Muscle of leg (tissue), 11 donors: ENCODE data around the gene GRB14. TPM values are rescaled to one million over a fixed set of nuclear protein-coding genes. Genes with fewer than 3 reads are reported as not detected.

Experiments used
- DNase-seq: peaks from one replicate; pipeline ENCODE4 v3.0.0; 2013
- H3K27ac ChIP-seq: one replicate; pipeline ENCODE4 v1.5.1; 2013; ENCODE audit warnings: mild to moderate bottlenecking, low read length, control low read depth
- H3K27me3 ChIP-seq: one replicate; pipeline ENCODE4 v1.6.1; 2013; ENCODE audit warnings: low read length; ENCODE audit not compliant: control insufficient read depth, insufficient read depth
- H3K36me3 ChIP-seq: one replicate; pipeline ENCODE4 v1.6.1; 2013; ENCODE audit warnings: low read length; ENCODE audit not compliant: control insufficient read depth, insufficient read depth
- H3K4me1 ChIP-seq: one replicate; pipeline ENCODE4 v1.6.1; 2013; ENCODE audit warnings: low read length; ENCODE audit not compliant: control insufficient read depth, insufficient read depth
- H3K4me3 ChIP-seq: one replicate; pipeline ENCODE4 v1.5.1; 2013; ENCODE audit warnings: low read length, control low read depth
- H3K9me3 ChIP-seq: replicated peaks from 2 replicates; pipeline ENCODE4 v1.6.1; 2013; ENCODE audit warnings: low read depth, low read length; ENCODE audit not compliant: control insufficient read depth
- WGBS: methylation state at CpG from one replicate; pipeline ENCODE4 v1.1.5; 2013; ENCODE audit warnings: missing lambda C conversion rate; ENCODE audit not compliant: insufficient coverage; 5-methylcytosine and 5-hydroxymethylcytosine counted together
- polyA plus RNA-seq, 8 donors: library from polyadenylated mRNA; unstranded; fragments of 120-200 nt; gene quantifications; one replicate each; pipeline versions ENCODE4 v1.2.1 to v1.2.3, GENCODE V29; 2013; ENCODE audit warnings: inconsistent platforms in 1 of 8, low replicate concordance in 1 of 8; ENCODE audit not compliant: insufficient read length in 8 of 8, insufficient read depth in 1 of 8
- total RNA-seq: library from RNA; stranded (reverse); fragments of 120-200 nt; gene quantifications from one replicate; pipeline ENCODE4 v1.2.4, GENCODE V29; 2013

GRB14 gene
- total and polyA plus RNA-seq, 9 donors: 1.5 to 4.3 (median 2.9) TPM

- Histone ChIP-seq H3K4me3 (no peak overlapping the region), H3K4me1 (no peaks in the 10 kb centered on the region), H3K27me3 (no peaks in the 10 kb centered on the region), H3K9me3 (no peaks in the 10 kb centered on the region), H3K36me3 (no peaks in the 10 kb centered on the region), H3K27ac (no peak overlapping the region)
- WGBS: 41% methylated on average over 3 of the region's 4 CpGs
- no peak for DNase-seq
Measured at GRCh38 chr2:164593541-164593940, 27.7 kb downstream of the GRB14 start.

GRCh38 chr2:164589522-164589921, 31.8 kb downstream of the GRB14 start:
- Histone ChIP-seq H3K27me3 (no peaks in the 10 kb centered on the region), H3K4me3 (no peak overlapping the region), H3K27ac (no peak overlapping the region), H3K9me3 (no peaks in the 10 kb centered on the region), H3K36me3 (no peaks in the 10 kb centered on the region), H3K4me1 (no peaks in the 10 kb centered on the region)
- no peak for DNase-seq
- WGBS: 85% methylated on average over 2 of the region's 2 CpGs

DNA sequence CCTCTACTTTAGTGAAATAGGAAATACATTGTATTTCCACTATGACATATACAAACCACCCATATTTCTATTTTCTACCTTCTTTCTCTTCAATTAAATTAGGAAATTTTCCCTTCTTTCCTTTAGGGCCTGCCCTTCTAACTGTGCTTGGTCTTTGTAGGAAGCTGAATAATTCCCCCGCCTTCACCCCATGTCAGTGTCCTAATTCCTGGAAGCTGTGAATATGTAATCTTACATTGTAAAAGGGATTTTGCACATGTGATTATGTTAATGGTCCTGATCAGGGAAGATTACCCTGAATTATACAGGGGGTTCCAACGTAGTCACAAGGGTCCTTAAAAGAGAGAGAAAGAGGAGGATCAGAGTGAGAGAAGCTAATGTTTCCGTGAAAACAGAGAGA, 40.2 kb downstream of the GRB14 start:
- DNase-seq: no peak
- Histone ChIP-seq H3K9me3 (no peaks in the 10 kb centered on the region), H3K36me3 (no peaks in the 10 kb centered on the region), H3K4me3 (no peak overlapping the region), H3K27ac (no peak overlapping the region), H3K27me3 (no peaks in the 10 kb centered on the region), H3K4me1 (no peaks in the 10 kb centered on the region)
- WGBS: 55% methylated on average over 2 of the region's 3 CpGs

GRCh38 chr2:164574931-164575330, 46.4 kb downstream of the GRB14 start:
- WGBS: no CpG with 5 or more reads among the region's 1 CpG
- Histone ChIP-seq H3K4me3 (no peak overlapping the region), H3K4me1 (no peaks in the 10 kb centered on the region), H3K36me3 (no peaks in the 10 kb centered on the region), H3K27ac (no peak overlapping the region), H3K27me3 (no peaks in the 10 kb centered on the region), H3K9me3 (no peaks in the 10 kb centered on the region)
- DNase-seq: no peak

DNA sequence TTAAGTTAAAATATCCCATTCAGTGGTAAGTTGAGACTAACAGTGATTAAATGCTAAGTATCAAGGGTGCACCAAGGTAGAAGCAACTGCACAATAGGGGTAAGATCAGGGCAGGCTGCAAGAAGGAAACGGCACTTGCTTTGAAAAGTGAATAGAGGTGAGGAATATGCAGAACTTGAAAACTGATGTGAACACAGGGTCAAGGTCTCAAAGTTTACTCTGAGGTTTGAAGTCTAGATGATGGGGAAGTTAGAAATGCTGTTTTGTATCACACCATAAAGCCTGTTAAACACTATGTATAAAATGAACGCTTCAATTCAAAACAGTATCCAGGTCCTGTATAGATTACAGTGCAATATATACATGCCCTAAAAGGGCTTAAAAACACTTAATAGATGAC, 50.8 kb downstream of the GRB14 start:
- DNase-seq: no peak
- Histone ChIP-seq H3K36me3 (no peaks in the 10 kb centered on the region), H3K27me3 (no peaks in the 10 kb centered on the region), H3K4me3 (no peak overlapping the region), H3K9me3 (no peaks in the 10 kb centered on the region), H3K27ac (no peak overlapping the region), H3K4me1 (no peaks in the 10 kb centered on the region)
- 78% methylated on average over 1 of the region's 2 CpGs for WGBS

- 60% methylated on average over 1 of the region's 4 CpGs for WGBS
- Histone ChIP-seq H3K27ac (no peak overlapping the region), H3K4me1 (no peaks in the 10 kb centered on the region), H3K4me3 (no peak overlapping the region), H3K27me3 (no peaks in the 10 kb centered on the region), H3K36me3 (no peaks in the 10 kb centered on the region), H3K9me3 (no peaks in the 10 kb centered on the region)
- DNase-seq: peak; percentile 9
Measured at GRCh38 chr2:164569378-164569777, 51.9 kb downstream of the GRB14 start.

GRCh38 chr2:164568317-164568716, 53.0 kb downstream of the GRB14 start:
- Histone ChIP-seq H3K36me3 (no peaks in the 10 kb centered on the region), H3K4me3 (no peak overlapping the region), H3K9me3 (no peaks in the 10 kb centered on the region), H3K4me1 (no peaks in the 10 kb centered on the region), H3K27ac (no peak overlapping the region), H3K27me3 (no peaks in the 10 kb centered on the region)
- WGBS: no CpG with 5 or more reads among the region's 5 CpGs
- no peak for DNase-seq

DNA sequence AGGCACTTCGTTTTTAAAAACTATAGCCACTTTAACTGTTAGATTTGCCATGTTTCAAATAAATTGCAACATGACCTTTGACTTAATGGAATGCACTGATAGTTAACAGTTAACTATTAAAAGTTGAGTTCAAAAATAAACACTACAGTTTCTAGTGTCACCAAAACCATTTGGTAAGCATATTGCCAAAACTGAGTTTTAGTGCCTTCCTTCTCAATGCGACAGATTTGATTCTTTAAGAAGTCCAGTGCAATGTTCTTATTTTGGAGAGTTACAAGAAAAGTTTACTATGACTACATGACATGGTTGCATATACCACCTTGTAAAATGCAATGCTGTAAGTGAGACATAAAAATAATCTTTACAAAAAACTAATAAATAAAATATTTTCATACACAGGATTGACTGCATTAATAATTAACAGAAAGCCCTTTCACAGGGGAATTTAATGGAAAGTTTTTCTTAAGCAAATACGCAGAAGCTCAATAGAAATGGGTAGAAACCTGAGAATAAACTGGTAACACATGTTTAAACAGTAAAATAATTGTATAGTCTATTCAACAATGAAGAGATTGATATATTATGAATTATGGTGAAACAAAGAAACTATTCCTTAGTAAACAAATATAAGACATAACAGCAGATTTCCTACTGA, 53.8 kb downstream of the GRB14 start:
- no peak overlapping the region for H3K4me3 ChIP-seq
- H3K27ac ChIP-seq: no peak overlapping the region
- no CpG with 5 or more reads among the region's 3 CpGs for WGBS

GRCh38 chr2:164565359-164565758, 55.9 kb downstream of the GRB14 start:
- peaks cover 3% of the 10 kb centered on the region for H3K4me1 ChIP-seq
- no peaks in the 10 kb centered on the region for H3K27me3 ChIP-seq
- DNase-seq: no peak
- H3K36me3 ChIP-seq: no peaks in the 10 kb centered on the region
- no peaks in the 10 kb centered on the region for H3K9me3 ChIP-seq
- H3K27ac ChIP-seq: no peak overlapping the region
- no CpG with 5 or more reads among the region's 4 CpGs for whole genome bisulfite sequencing
- no peak overlapping the region for H3K4me3 ChIP-seq

More for the DNA sequence above, 53.8 kb downstream of the GRB14 start:
- Histone ChIP-seq H3K36me3 (no peaks in the 10 kb centered on the region), H3K9me3 (no peaks in the 10 kb centered on the region), H3K27me3 (no peaks in the 10 kb centered on the region), H3K4me1 (no peaks in the 10 kb centered on the region)
- DNase-seq: no peak

GRCh38 chr2:164562666-164563065, 58.6 kb downstream of the GRB14 start:
- Histone ChIP-seq H3K36me3 (no peaks in the 10 kb centered on the region), H3K4me3 (no peak overlapping the region), H3K27me3 (no peaks in the 10 kb centered on the region), H3K27ac (no peak overlapping the region), H3K4me1 (peaks cover 3% of the 10 kb centered on the region), H3K9me3 (no peaks in the 10 kb centered on the region)
- no peak for DNase-seq

GRCh38 chr2:164561991-164562390, 59.3 kb downstream of the GRB14 start:
- H3K4me1 ChIP-seq: peaks cover 3% of the 10 kb centered on the region
- no CpG with 5 or more reads among the region's 4 CpGs for WGBS
- no peak overlapping the region for H3K4me3 ChIP-seq
- H3K27me3 ChIP-seq: no peaks in the 10 kb centered on the region
- no peak overlapping the region for H3K27ac ChIP-seq
- no peak for DNase-seq
- H3K36me3 ChIP-seq: no peaks in the 10 kb centered on the region
- H3K9me3 ChIP-seq: no peaks in the 10 kb centered on the region
